Adrenal gland (tissue), 5 donors: ENCODE measurements around the gene SDHAF4.

Experiments used
- POLR2A ChIP-seq, 2 donors: fragments of 450-650 bp; IDR thresholded peaks; one replicate each; pipeline ENCODE4 v1.6.1; 2017; ENCODE audit warnings: antibody characterized with exemption in 2 of 2, mild to moderate bottlenecking in 2 of 2, moderate library complexity in 1 of 2
- TF ChIP-seq, protein P1 (sequence below), 6 experiments: fragments of 450-650 bp in 4 of 6; fragments of 200-600 bp in 2 of 6; sonication (generic) in 1 of 6; IDR thresholded peaks; 1 replicate in 5 of 6; 2 replicates in 1 of 6; pipeline versions ENCODE4 v1.5.1 to v1.8.0; 2016 to 2021; ENCODE audit warnings: antibody characterized with exemption in 6 of 6, mild to moderate bottlenecking in 2 of 6, moderate library complexity in 1 of 6
- donor health status: DM: no; HTN: no; CAD: no.

DNA sequence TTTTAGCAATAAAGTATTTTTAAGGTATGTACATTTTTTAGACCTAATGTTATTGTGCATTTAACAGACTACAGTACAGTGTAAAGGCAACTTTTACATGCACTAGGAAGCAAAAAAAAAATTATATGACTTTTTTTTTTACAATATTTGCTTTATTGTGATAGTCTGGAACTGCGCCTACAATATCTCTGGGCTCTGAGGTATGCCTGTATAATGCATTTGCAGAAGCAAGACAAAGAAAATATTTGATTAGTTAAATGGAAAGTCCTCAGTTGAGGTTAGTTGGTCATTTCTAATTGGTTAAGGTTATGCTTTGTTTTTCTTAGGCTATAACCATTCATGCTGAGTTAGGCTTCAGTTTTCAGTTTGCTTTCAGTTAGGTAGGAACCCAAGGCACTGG lies 54.0 kb downstream of the SDHAF4 start:
- TF ChIP-seq, protein P1, sequence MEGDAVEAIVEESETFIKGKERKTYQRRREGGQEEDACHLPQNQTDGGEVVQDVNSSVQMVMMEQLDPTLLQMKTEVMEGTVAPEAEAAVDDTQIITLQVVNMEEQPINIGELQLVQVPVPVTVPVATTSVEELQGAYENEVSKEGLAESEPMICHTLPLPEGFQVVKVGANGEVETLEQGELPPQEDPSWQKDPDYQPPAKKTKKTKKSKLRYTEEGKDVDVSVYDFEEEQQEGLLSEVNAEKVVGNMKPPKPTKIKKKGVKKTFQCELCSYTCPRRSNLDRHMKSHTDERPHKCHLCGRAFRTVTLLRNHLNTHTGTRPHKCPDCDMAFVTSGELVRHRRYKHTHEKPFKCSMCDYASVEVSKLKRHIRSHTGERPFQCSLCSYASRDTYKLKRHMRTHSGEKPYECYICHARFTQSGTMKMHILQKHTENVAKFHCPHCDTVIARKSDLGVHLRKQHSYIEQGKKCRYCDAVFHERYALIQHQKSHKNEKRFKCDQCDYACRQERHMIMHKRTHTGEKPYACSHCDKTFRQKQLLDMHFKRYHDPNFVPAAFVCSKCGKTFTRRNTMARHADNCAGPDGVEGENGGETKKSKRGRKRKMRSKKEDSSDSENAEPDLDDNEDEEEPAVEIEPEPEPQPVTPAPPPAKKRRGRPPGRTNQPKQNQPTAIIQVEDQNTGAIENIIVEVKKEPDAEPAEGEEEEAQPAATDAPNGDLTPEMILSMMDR (IDR thresholded peaks at IDR 0.05) = no peak
- no peak for TF ChIP-seq POLR2A (IDR thresholded peaks at IDR 0.05)
